Measurements from ENCODE around the gene XPO6. TPM values are rescaled to one million over a fixed set of nuclear protein-coding genes. Genes with fewer than 3 reads are reported as not detected.

The XPO6 gene
- total RNA-seq, 4 donors from 2014 or later = 94.7 to 272 (median 130) TPM

GRCh38 chr16:28112908-28113307 is 98.9 kb downstream of the XPO6 start:
- no peak overlapping the region for H3K27ac ChIP-seq
- no peaks in the 10 kb centered on the region for H3K9me3 ChIP-seq
- H3K27me3 ChIP-seq = no peaks in the 10 kb centered on the region
- peaks cover 0 to 83% (median 0%) of the 10 kb centered on the region in 3 donors for H3K36me3 ChIP-seq
- TF ChIP-seq POLR2A (IDR thresholded peaks at IDR 0.05) (no peak), CTCF (IDR thresholded peaks at IDR 0.05) (no peak)
- no peak for DNase-seq
- no peaks in the 10 kb centered on the region for H3K4me1 ChIP-seq
- H3K4me3 ChIP-seq = no peak overlapping the region

GRCh38 chr16:28110977-28111376 is 100.8 kb downstream of the XPO6 start:
- H3K27me3 ChIP-seq = no peaks in the 10 kb centered on the region
- H3K4me1 ChIP-seq = no peaks in the 10 kb centered on the region
- H3K4me3 ChIP-seq = no peak overlapping the region
- TF ChIP-seq POLR2A (IDR thresholded peaks at IDR 0.05) = no peak
- TF ChIP-seq CTCF (IDR thresholded peaks at IDR 0.05) = no peak
- peaks cover 0 to 92% (median 0%) of the 10 kb centered on the region in 3 donors for H3K36me3 ChIP-seq
- H3K27ac ChIP-seq = no peak overlapping the region
- no peak for DNase-seq
- no peaks in the 10 kb centered on the region for H3K9me3 ChIP-seq

- H3K27me3 ChIP-seq = no peaks in the 10 kb centered on the region
- no peak for DNase-seq
- no peak overlapping the region for H3K4me3 ChIP-seq
- H3K9me3 ChIP-seq = no peaks in the 10 kb centered on the region
- no peaks in the 10 kb centered on the region for H3K4me1 ChIP-seq
- TF ChIP-seq POLR2A (IDR thresholded peaks at IDR 0.05) (no peak), CTCF (IDR thresholded peaks at IDR 0.05) (no peak)
- H3K36me3 ChIP-seq = peaks cover 0 to 92% (median 0%) of the 10 kb centered on the region in 3 donors
- no peak overlapping the region for H3K27ac ChIP-seq
These were observed 101.3 kb downstream of the XPO6 start for GRCh38 chr16:28110479-28110878.

DNA sequence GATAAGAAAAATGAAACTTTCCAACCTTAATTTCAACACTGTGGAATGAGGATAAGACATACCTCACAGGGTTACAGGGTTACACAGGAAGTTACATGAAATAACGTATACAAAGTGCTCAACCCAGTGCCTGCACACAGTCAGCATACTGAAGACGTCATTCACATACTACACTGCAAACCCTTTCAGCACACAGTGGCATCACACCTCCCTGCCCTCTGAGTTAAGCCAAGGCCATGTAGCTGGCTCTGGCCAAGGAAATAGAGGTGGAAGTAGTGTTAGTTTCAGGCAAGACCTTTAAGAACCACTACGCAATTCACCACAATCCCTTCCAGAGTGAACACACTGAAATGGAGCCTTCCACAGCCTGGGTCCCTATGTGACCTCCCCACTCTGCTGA is 101.7 kb downstream of the XPO6 start:
- Histone ChIP-seq H3K4me1 (no peaks in the 10 kb centered on the region), H3K9me3 (no peaks in the 10 kb centered on the region), H3K36me3 (peaks cover 0 to 92% (median 3%) of the 10 kb centered on the region in 3 donors), H3K4me3 (no peak overlapping the region), H3K27ac (no peak overlapping the region), H3K27me3 (no peaks in the 10 kb centered on the region)
- peak in 1 of 3 donors; percentile 19 for DNase-seq
- TF ChIP-seq CTCF (IDR thresholded peaks at IDR 0.05) (no peak), POLR2A (IDR thresholded peaks at IDR 0.05) (no peak)

GRCh38 chr16:28108590-28109247 is 103.0 kb downstream of the XPO6 start:
- TF ChIP-seq POLR2A (IDR thresholded peaks at IDR 0.05) = no peak
- TF ChIP-seq CTCF (IDR thresholded peaks at IDR 0.05) = no peak
- H3K4me3 ChIP-seq = no peak overlapping the region
- H3K27me3 ChIP-seq = no peaks in the 10 kb centered on the region
- DNase-seq = peak in 1 of 3 donors; percentile 44
- no peaks in the 10 kb centered on the region for H3K4me1 ChIP-seq
- H3K27ac ChIP-seq = no peak overlapping the region
- H3K9me3 ChIP-seq = no peaks in the 10 kb centered on the region
- peaks cover 0 to 97% (median 5%) of the 10 kb centered on the region in 3 donors for H3K36me3 ChIP-seq
